Fibroblast of lung (primary cell): ENCODE measurements around the gene ARX. TPM values are rescaled to one million over a fixed set of nuclear protein-coding genes. Genes with fewer than 3 reads are reported as not detected.

Source experiments
- DNase-seq, 2 donors: peaks; one replicate each; pipeline versions ENCODE4 v3.0.0 to v3.0.0-alpha.2; 2010; ENCODE audit warnings: low read depth in 2 of 2
- H2AFZ ChIP-seq: 2 replicates; pipeline ENCODE4 v1.5.1; 2012; ENCODE audit warnings: low read length, control low read depth, inconsistent platforms
- H3K27ac ChIP-seq: 2 replicates; pipeline ENCODE4 v1.5.1; 2011; ENCODE audit warnings: low read length, control low read depth; ENCODE audit not compliant: insufficient read depth
- H3K27me3 ChIP-seq: 2 replicates; pipeline ENCODE4 v1.5.1; 2011; ENCODE audit warnings: mild to moderate bottlenecking, low read length; ENCODE audit not compliant: control insufficient read depth, insufficient read depth
- H3K36me3 ChIP-seq: 2 replicates; pipeline ENCODE4 v1.5.1; 2011; ENCODE audit warnings: low read length; ENCODE audit not compliant: control insufficient read depth, insufficient read depth
- H3K4me1 ChIP-seq: 2 replicates; pipeline ENCODE4 v1.5.1; 2011; ENCODE audit warnings: low read length; ENCODE audit not compliant: control insufficient read depth, insufficient read depth; ENCODE audit errors: extremely low read depth
- H3K4me2 ChIP-seq: 2 replicates; pipeline ENCODE4 v1.5.1; 2011; ENCODE audit warnings: low read length, control low read depth; ENCODE audit not compliant: insufficient read depth; ENCODE audit errors: extremely low read depth
- H3K4me3 ChIP-seq, 4 experiments: fragments of 200-600 bp in 1 of 4; sonication (generic) in 1 of 4; replicated peaks in 1 of 4; 2 replicates each; pipeline ENCODE4 v1.5.1; 2011 to 2016; ENCODE audit warnings: low read length in 4 of 4, low read depth in 3 of 4, mild to moderate bottlenecking in 3 of 4, control low read depth in 2 of 4, inconsistent platforms in 1 of 4, mixed read lengths in 1 of 4; ENCODE audit not compliant: insufficient read depth in 1 of 4; ENCODE audit errors: control extremely low read depth in 1 of 4
- H3K79me2 ChIP-seq: 2 replicates; pipeline ENCODE4 v1.5.1; 2012; ENCODE audit warnings: mild to moderate bottlenecking, low read length, inconsistent platforms; ENCODE audit not compliant: control insufficient read depth, insufficient read depth
- H3K9ac ChIP-seq: 2 replicates; pipeline ENCODE4 v1.5.1; 2011; ENCODE audit warnings: mild to moderate bottlenecking, low read length, control low read depth; ENCODE audit not compliant: insufficient read depth
- H3K9me3 ChIP-seq: 2 replicates; pipeline ENCODE4 v1.5.1; 2012; ENCODE audit warnings: low read depth, low read length; ENCODE audit not compliant: control insufficient read depth, insufficient read depth
- H4K20me1 ChIP-seq: 2 replicates; pipeline ENCODE4 v1.5.1; 2011; ENCODE audit warnings: low read length; ENCODE audit not compliant: control insufficient read depth, insufficient read depth; ENCODE audit errors: extremely low read depth
- EZH2 ChIP-seq: IDR thresholded peaks from 2 replicates; pipeline ENCODE4 v1.5.1; 2012; ENCODE audit warnings: low read length, control low read depth, mild to moderate bottlenecking; ENCODE audit errors: missing control alignments
- polyA plus RNA-seq, 2 donors: library from polyadenylated mRNA; depleted of rRNA in 1 of 2; stranded (reverse) in 1 of 2; unstranded in 1 of 2; fragments of >200 nt; gene quantifications; 2 replicates each; pipeline ENCODE4 v1.2.1, GENCODE V29; 2011 to 2012; ENCODE audit warnings: missing spikeins in 1 of 2
- total RNA-seq: library from RNA; depleted of rRNA; stranded (reverse); fragments of >200 nt; gene quantifications from 2 replicates; pipeline ENCODE4 v1.2.1, GENCODE V29; 2014
- TF ChIP-seq, protein P1 (sequence below), 2 donors: IDR thresholded peaks in 1 of 2; conservative IDR thresholded peaks in 1 of 2; 1 replicate in 1 of 2; 2 replicates in 1 of 2; pipeline ENCODE4 v1.5.1; 2011 to 2012; ENCODE audit warnings: low read length in 2 of 2, control low read depth in 1 of 2, inconsistent platforms in 1 of 2, low read depth in 1 of 2, mild to moderate bottlenecking in 1 of 2

ARX gene
- total and polyA plus RNA-seq, 2 donors (not counting 1 experiment from before 2014, with no cell fraction given): not detected

DNA sequence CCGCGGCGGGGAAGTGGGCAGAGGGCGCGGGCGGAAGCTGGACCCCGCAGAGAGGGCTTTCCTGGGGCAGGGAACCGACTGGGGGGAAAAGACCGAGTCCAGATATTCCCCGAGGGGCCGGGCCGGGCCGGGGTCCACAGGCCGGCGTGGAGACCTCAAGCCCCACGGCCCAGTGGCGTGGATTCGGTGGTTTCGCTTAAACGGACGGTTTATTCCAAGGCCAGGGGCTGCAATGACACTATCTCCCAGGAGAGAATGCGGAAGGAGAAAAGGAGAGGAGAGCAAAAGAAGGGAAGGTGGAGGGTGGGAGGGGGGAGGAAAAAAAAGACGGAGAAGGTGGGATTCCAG, 10.8 kb downstream of the ARX start:
- Histone ChIP-seq H3K4me1 (no peaks in the 10 kb centered on the region), H3K27me3 (peaks cover 42% of the 10 kb centered on the region), H3K9ac (no peak overlapping the region), H4K20me1 (no peaks in the 10 kb centered on the region), H3K4me3 (peak overlapping the region in 1 of 4 experiments; percentile 1), H3K9me3 (no peaks in the 10 kb centered on the region), H3K4me2 (peak overlapping the region; percentile 44), H3K36me3 (no peaks in the 10 kb centered on the region), H3K79me2 (no peaks in the 10 kb centered on the region), H3K27ac (no peak overlapping the region), H2AFZ (no peak overlapping the region)
- TF ChIP-seq, protein P1, sequence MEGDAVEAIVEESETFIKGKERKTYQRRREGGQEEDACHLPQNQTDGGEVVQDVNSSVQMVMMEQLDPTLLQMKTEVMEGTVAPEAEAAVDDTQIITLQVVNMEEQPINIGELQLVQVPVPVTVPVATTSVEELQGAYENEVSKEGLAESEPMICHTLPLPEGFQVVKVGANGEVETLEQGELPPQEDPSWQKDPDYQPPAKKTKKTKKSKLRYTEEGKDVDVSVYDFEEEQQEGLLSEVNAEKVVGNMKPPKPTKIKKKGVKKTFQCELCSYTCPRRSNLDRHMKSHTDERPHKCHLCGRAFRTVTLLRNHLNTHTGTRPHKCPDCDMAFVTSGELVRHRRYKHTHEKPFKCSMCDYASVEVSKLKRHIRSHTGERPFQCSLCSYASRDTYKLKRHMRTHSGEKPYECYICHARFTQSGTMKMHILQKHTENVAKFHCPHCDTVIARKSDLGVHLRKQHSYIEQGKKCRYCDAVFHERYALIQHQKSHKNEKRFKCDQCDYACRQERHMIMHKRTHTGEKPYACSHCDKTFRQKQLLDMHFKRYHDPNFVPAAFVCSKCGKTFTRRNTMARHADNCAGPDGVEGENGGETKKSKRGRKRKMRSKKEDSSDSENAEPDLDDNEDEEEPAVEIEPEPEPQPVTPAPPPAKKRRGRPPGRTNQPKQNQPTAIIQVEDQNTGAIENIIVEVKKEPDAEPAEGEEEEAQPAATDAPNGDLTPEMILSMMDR (conservative IDR thresholded peaks at IDR 0.05 in 1 of 2, IDR thresholded peaks at IDR 0.05 in 1 of 2; ENCODE audit: low read depth in 1 of 2, low read length in 2 of 2): no peak
- TF ChIP-seq EZH2: no peak
- DNase-seq: no peak

DNA sequence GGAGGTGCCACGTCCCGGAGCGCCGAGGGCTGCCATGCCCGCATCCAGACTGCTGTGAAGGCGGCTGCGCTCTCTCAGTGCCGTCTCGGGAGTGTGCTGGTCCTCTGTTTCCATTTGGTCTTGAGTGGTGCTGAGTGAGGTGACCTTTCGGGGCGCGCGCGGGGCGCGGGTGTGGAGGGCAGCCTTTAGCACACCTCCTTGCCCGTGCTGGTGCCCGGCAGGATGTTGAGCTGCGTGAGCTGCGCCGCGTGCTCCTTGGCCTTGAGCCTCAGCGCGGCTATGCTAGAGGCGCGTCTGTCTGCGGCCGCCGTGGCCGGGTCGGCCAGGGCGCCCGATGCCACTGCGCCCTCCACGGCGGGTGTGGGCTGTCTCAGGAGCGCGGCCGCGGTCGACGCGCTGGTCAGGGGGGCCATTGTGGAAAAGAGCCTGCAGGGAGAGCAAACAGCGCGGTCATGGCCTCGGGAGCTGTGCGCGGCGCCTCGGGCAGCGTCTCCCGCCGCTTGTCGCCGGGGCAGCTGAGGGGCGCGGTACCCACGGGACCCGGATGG, 11.2 kb downstream of the ARX start:
- H3K4me2 ChIP-seq: peak overlapping the region; percentile 44
- TF ChIP-seq EZH2: peak; percentile 24
- TF ChIP-seq, protein P1 (conservative IDR thresholded peaks at IDR 0.05 in 1 of 2, IDR thresholded peaks at IDR 0.05 in 1 of 2; ENCODE audit: low read depth in 1 of 2, low read length in 2 of 2): no peak
- H3K4me3 ChIP-seq: peak overlapping the region in 1 of 4 experiments; percentile 1
- no peaks in the 10 kb centered on the region for H3K36me3 ChIP-seq
- H3K4me1 ChIP-seq: no peaks in the 10 kb centered on the region
- H3K27me3 ChIP-seq: peaks cover 41% of the 10 kb centered on the region
- H3K79me2 ChIP-seq: no peaks in the 10 kb centered on the region
- H3K9ac ChIP-seq: no peak overlapping the region
- H4K20me1 ChIP-seq: no peaks in the 10 kb centered on the region
- DNase-seq: no peak
- H3K27ac ChIP-seq: no peak overlapping the region
- no peaks in the 10 kb centered on the region for H3K9me3 ChIP-seq
- no peak overlapping the region for H2AFZ ChIP-seq

DNA sequence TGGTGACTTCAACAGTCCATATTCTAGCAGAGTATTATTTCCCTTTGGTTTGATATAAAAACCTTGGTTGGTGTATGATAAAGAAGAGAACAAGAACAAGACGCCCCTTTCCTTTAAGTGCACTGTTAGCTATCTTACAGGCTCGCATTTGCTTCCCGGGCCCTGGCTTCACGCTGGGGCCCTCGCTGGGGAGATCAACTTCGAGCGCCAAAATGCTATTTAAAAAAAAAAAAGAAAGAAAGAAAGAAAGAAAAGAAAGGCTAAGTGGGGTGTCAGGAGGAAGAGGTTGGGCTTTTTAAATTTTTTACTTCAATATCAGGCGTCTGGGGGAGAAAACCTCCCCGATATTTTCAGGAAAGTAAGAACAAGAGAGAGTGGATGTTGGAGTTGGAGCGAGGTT, 11.7 kb downstream of the ARX start:
- no peak overlapping the region for H3K4me3 ChIP-seq
- H3K27me3 ChIP-seq: peaks cover 39% of the 10 kb centered on the region
- H3K4me2 ChIP-seq: no peak overlapping the region
- H2AFZ ChIP-seq: no peak overlapping the region
- no peaks in the 10 kb centered on the region for H3K9me3 ChIP-seq
- H3K36me3 ChIP-seq: no peaks in the 10 kb centered on the region
- no peaks in the 10 kb centered on the region for H3K79me2 ChIP-seq
- no peaks in the 10 kb centered on the region for H3K4me1 ChIP-seq
- H3K27ac ChIP-seq: no peak overlapping the region
- H3K9ac ChIP-seq: no peak overlapping the region
- H4K20me1 ChIP-seq: no peaks in the 10 kb centered on the region
- TF ChIP-seq, protein P1 (conservative IDR thresholded peaks at IDR 0.05 in 1 of 2, IDR thresholded peaks at IDR 0.05 in 1 of 2; ENCODE audit: low read depth in 1 of 2, low read length in 2 of 2): no peak
- TF ChIP-seq EZH2: no peak
- no peak for DNase-seq
